ENCODE measurements around the gene GRID1. TPM values are rescaled to one million over a fixed set of nuclear protein-coding genes. Genes with fewer than 3 reads are reported as not detected.

Gene GRID1
- total RNA-seq, 1 donor from 2014 or later = 0.75 TPM

- TF ChIP-seq EZH2 (IDR thresholded peaks at IDR 0.05; ENCODE audit: insufficient read depth, low read length) (no peak), CTCF (IDR thresholded peaks at IDR 0.05; ENCODE audit: insufficient read depth, low read depth, low read length) (no peak)
- H3K27me3 Mint-ChIP-seq (ENCODE audit: low read depth, unreplicated experiment) = peaks cover 49% of the 10 kb centered on the region
- DNase-seq (ENCODE audit: low read depth) = no peak
- no peaks in the 10 kb centered on the region for H3K36me3 ChIP-seq (ENCODE audit: insufficient read depth, low read length)
- H3K79me2 ChIP-seq (ENCODE audit: insufficient read depth, low read length) = no peaks in the 10 kb centered on the region
- no peak overlapping the region for H3K9ac ChIP-seq (ENCODE audit: low read length)
- no peak overlapping the region for H3K4me2 ChIP-seq (ENCODE audit: low read length)
- peaks cover 9% of the 10 kb centered on the region for H3K9me3 Mint-ChIP-seq (ENCODE audit: unreplicated experiment)
- H3K27me3 ChIP-seq (ENCODE audit: insufficient read depth, low read length) = no peaks in the 10 kb centered on the region
- no peak overlapping the region for H2AFZ ChIP-seq (ENCODE audit: low read depth, low read length)
- H3K27ac Mint-ChIP-seq (ENCODE audit: unreplicated experiment) = no peak overlapping the region
- no peaks in the 10 kb centered on the region for H3K36me3 Mint-ChIP-seq (ENCODE audit: low read depth, unreplicated experiment)
- H4K20me1 ChIP-seq (ENCODE audit: insufficient read depth, low read length) = no peaks in the 10 kb centered on the region
- no peak overlapping the region for H3K4me3 ChIP-seq (ENCODE audit: insufficient read depth, low read depth, low read length)
- H3K4me1 Mint-ChIP-seq (ENCODE audit: low read depth, unreplicated experiment) = peaks cover 2% of the 10 kb centered on the region
- FAIRE-seq = no peak
- H3K27ac ChIP-seq (ENCODE audit: low read depth, low read length) = no peak overlapping the region
- H3K4me3 Mint-ChIP-seq (ENCODE audit: unreplicated experiment) = no peak overlapping the region
- H3K9me3 ChIP-seq (ENCODE audit: insufficient read depth, low read depth, low read length) = peaks cover 2% of the 10 kb centered on the region
- H3K4me1 ChIP-seq (ENCODE audit: insufficient read depth, low read length) = no peaks in the 10 kb centered on the region
Observed at GRCh38 chr10:86218160-86218559, 148.4 kb downstream of the GRID1 start.

DNA sequence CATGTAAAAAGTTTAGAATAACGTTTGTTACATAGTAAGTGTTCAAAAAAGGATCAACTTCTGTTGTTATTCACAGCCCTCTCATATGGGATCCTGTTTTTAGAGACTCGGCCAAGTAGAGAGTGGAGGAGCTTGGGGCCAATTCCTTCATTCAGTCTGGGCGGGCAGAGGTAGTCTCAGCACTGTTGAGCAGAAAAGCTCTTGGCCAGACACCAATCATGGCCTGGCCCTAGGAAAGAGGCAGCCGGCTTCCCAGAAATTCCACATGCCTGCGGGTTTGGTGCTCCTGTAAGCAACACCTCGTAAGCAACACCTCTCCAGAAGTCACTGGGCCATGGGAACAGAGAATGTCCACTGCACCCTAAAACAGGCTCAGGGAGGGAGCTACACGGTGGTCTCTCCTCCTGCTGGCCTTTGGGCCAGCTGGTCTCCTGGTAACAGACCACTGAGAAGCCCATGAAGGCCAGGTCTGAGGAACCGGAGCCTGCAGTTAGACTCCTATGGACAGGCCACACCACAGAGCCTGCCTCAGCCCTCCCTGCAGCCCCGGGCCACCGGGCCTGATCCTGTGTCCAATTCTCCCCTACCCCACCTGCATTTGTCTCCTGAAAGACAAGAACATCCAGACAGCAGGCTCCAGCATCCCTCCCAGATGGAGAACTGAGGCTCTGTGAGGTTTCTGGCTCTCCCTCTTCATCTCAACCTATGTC is 149.1 kb downstream of the GRID1 start:
- Histone ChIP-seq H3K27ac (ENCODE audit: low read depth, low read length) (no peak overlapping the region), H3K4me1 (ENCODE audit: insufficient read depth, low read length) (no peaks in the 10 kb centered on the region), H3K36me3 (ENCODE audit: insufficient read depth, low read length) (no peaks in the 10 kb centered on the region), H4K20me1 (ENCODE audit: insufficient read depth, low read length) (no peaks in the 10 kb centered on the region), H2AFZ (ENCODE audit: low read depth, low read length) (no peak overlapping the region), H3K9me3 (ENCODE audit: insufficient read depth, low read depth, low read length) (peaks cover 2% of the 10 kb centered on the region), H3K79me2 (ENCODE audit: insufficient read depth, low read length) (no peaks in the 10 kb centered on the region), H3K4me2 (ENCODE audit: low read length) (no peak overlapping the region), H3K27me3 (ENCODE audit: insufficient read depth, low read length) (no peaks in the 10 kb centered on the region), H3K9ac (ENCODE audit: low read length) (no peak overlapping the region), H3K4me3 (ENCODE audit: insufficient read depth, low read depth, low read length) (no peak overlapping the region)
- H3K27ac Mint-ChIP-seq (ENCODE audit: unreplicated experiment) = no peak overlapping the region
- DNase-seq (ENCODE audit: low read depth) (peak; percentile 41), FAIRE-seq (no peak)
- H3K36me3 Mint-ChIP-seq (ENCODE audit: low read depth, unreplicated experiment) = no peaks in the 10 kb centered on the region
- H3K4me3 Mint-ChIP-seq (ENCODE audit: unreplicated experiment) = no peak overlapping the region
- TF ChIP-seq CTCF (IDR thresholded peaks at IDR 0.05; ENCODE audit: insufficient read depth, low read depth, low read length) (no peak), EZH2 (IDR thresholded peaks at IDR 0.05; ENCODE audit: insufficient read depth, low read length) (no peak)
- H3K27me3 Mint-ChIP-seq (ENCODE audit: low read depth, unreplicated experiment) = peaks cover 55% of the 10 kb centered on the region
- H3K4me1 Mint-ChIP-seq (ENCODE audit: low read depth, unreplicated experiment) = peaks cover 2% of the 10 kb centered on the region
- peaks cover 9% of the 10 kb centered on the region for H3K9me3 Mint-ChIP-seq (ENCODE audit: unreplicated experiment)

DNA sequence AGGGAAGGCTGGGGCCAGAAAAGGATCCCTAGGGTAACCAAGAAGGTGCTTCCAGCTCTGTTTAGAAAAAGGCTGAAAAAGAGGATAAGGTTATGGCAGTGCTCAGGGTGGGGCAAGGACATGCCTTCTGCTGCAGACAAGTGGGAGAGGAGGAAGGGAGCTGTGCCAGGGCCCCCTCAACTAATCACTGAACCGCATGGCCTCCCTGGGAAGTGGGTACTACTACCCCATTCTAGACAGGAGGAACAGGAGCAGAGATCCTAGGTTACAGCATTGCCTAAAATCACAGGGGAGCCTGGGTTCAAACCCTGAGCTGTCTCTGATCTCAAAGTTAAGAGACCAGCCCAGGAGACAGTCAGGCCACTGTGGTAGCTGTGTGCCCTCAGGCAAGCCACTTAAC is 149.7 kb downstream of the GRID1 start:
- H4K20me1 ChIP-seq (ENCODE audit: insufficient read depth, low read length) = no peaks in the 10 kb centered on the region
- Mint-ChIP-seq H3K4me1 (ENCODE audit: low read depth, unreplicated experiment) (peaks cover 2% of the 10 kb centered on the region), H3K4me3 (ENCODE audit: unreplicated experiment) (no peak overlapping the region), H3K36me3 (ENCODE audit: low read depth, unreplicated experiment) (no peaks in the 10 kb centered on the region), H3K9me3 (ENCODE audit: unreplicated experiment) (peaks cover 9% of the 10 kb centered on the region), H3K27ac (ENCODE audit: unreplicated experiment) (no peak overlapping the region), H3K27me3 (ENCODE audit: low read depth, unreplicated experiment) (peaks cover 56% of the 10 kb centered on the region)
- peaks cover 2% of the 10 kb centered on the region for H3K9me3 ChIP-seq (ENCODE audit: insufficient read depth, low read depth, low read length)
- FAIRE-seq (no peak), DNase-seq (ENCODE audit: low read depth) (no peak)
- H3K9ac ChIP-seq (ENCODE audit: low read length) = no peak overlapping the region
- H3K79me2 ChIP-seq (ENCODE audit: insufficient read depth, low read length) = no peaks in the 10 kb centered on the region
- no peaks in the 10 kb centered on the region for H3K4me1 ChIP-seq (ENCODE audit: insufficient read depth, low read length)
- no peak for TF ChIP-seq EZH2 (IDR thresholded peaks at IDR 0.05; ENCODE audit: insufficient read depth, low read length)
- TF ChIP-seq CTCF (IDR thresholded peaks at IDR 0.05; ENCODE audit: insufficient read depth, low read depth, low read length) = no peak
- H3K27ac ChIP-seq (ENCODE audit: low read depth, low read length) = no peak overlapping the region
- H3K4me3 ChIP-seq (ENCODE audit: insufficient read depth, low read depth, low read length) = no peak overlapping the region
- H3K4me2 ChIP-seq (ENCODE audit: low read length) = no peak overlapping the region
- no peaks in the 10 kb centered on the region for H3K27me3 ChIP-seq (ENCODE audit: insufficient read depth, low read length)
- no peaks in the 10 kb centered on the region for H3K36me3 ChIP-seq (ENCODE audit: insufficient read depth, low read length)
- H2AFZ ChIP-seq (ENCODE audit: low read depth, low read length) = no peak overlapping the region
